GM21515 (cell line): Measurements from ENCODE around the gene LRRC23.
"Not testable (repeated sequence)": the region's sequence is repeated elsewhere in the genome, so short reads cannot be mapped to it uniquely, and the experiment has no call there.

Experiments used
- ATAC-seq: cut with Tn5 transposase; IDR thresholded peaks from one replicate; pipeline ENCODE4 v1.9.1; 2021; ENCODE audit not compliant: unreplicated experiment

LRRC23 gene

DNA sequence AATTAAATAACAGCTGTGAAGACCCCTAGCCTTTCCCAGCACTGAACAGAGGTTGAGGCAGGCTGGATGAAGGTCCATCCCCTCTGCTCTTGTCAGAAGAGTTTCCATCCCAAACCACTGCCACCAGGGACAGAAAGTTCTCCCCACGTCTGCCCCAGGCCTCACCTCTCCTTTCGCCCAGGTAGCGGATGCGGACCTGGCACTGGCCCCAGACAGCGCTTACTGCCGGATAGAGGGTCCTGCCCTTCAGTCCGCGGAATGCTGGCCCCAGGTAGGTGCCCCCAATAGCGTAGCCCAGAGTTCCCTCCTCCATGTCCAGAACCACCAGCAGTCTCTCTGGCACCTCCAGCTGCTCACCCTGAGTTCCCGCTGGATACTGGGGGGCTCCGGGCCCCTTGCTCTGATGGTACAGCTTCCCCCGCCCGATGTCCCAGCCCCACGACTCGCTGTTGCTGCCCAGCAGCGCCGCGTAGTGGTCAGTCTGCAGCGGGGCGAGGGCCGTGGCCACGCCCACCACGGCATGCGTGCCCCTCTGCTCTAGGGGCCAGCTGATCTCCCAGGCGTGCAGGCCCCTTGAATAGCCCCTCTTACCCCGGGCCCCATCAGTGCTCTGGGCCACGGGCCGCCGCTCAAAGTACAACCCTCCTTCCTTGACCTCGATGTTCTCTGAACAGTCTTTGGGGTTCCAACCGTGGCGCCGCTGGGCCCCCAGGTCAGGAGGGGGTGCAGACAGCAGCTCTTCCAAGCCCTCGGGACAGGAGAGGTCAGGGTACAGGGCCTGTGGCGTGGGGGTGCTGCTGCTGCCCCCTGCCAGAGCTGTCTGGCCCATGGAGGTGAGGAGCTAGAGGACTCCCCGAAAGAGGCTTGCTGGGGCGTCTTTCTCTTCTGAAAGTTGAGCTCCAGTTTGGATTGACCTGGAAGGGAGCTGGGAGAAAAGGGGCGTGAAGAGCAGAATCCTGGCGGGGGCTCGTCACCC is 32.3 kb upstream of the LRRC23 start:
- peak; percentile 31 for ATAC-seq

DNA sequence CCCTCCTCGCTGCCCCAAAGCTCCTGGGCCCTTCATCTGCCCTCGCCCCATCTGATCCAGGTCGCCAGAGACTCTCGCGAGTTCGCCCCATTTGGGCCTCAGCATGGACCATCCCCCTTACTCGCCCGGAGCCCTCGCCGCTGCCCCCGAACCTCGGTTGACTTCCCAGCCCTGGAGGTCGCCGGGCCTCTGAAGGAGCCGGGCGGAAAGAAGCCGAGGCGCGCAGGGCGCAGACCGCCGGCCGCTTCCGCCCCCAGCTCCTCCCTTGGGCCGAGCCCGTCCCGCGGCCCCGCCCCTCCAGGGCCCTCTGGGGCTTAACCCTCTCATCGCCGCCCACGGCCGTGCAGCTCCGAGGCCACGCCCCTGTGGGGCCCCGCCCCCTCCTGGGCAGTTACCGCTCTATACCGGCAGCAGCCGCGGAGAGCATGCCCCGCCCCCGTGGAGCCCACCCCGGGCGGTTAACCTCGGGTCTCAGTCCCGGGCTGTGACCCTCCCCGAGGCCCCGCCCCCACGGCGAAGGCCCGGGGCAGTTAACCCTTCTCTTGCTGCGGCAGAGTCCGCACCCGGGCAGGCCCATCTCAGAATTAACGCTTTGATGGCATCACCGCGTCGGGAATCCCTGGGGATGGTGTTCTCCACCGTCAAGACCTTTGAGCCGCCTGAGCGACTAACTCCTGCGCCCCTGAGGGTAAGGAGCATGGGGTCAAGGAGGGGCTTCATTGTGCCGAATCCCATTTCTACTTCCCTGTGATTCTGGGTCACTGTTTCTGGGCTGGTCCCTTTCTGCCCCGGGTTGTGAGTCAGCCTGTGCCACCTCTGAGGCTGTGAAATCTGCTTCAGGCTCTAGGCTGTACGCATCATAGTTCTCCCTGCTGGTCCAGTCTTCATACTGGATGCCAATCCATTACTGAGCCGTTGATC is 31.3 kb upstream of the LRRC23 start, which contains the start of gene SPSB2:
TSS of gene SPSB2 (minus strand) at position 210 of the 921 bp plus-strand sequence. CDS start 402 bp downstream, outside the sequence.
- peak; percentile 55 for ATAC-seq

DNA sequence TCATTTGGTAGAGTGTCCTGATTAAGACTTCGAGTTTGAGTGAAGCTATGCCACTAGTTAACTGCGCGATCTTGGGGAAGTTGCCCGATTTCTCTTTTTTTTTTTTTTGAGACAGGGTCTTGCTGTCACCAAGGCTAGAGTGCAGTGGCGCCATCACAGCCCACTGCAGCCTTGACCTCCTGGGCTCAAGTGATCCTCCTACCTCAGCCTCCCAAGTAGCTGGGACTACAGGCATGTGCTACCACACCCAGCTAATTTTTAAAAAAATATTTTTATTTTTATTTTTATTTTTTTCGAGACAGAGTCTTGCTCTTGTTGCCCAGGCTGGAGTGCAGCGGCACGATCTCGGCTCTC is 30.6 kb upstream of the LRRC23 start:
- ATAC-seq = not testable (repeated sequence)

DNA sequence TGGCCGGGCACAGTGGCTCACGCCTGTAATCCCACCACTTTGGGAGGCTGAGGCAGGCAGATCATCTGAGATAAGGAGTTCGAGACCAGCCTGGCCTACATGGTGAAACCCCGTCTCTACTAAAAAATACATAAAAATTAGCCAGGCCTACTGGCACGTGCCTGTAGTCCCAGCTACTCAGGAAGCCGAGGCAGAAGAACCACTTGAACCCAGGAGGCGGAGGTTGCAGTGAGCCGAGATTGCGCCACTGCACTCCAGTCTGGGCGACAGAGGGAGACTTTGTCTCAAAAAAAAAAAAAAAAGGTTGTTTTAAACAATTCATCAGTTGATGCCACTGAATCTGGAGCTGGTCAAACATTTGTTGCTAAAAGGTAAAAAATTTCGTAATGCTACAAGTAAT is 24.8 kb upstream of the LRRC23 start:
- not testable (repeated sequence) for ATAC-seq

- no peak for ATAC-seq
Observed at GRCh38 chr12:6883252-6883651, 21.4 kb upstream of the LRRC23 start.

GRCh38 chr12:6883683-6884082 is 20.9 kb upstream of the LRRC23 start:
- ATAC-seq = no peak

DNA sequence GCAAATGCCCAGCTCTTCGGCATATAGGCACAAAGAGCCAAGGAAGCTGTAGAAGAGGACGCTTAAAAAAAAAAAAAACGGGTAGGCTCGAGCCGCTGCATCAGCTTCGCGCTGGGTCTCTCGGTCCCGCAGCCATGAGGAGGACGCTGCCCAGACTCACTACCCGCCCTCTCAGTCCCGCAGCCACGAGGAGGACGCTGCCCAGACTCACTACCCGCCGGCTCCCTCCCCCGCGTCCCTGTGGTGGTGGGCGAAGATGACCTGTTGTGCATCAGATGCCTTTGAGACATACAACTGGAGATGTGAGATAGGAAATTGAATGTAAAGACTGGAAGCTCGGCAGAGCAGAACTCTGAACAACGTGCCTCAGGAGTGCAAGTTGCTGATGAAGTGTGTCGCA is 20.1 kb upstream of the LRRC23 start:
- ATAC-seq = no peak

DNA sequence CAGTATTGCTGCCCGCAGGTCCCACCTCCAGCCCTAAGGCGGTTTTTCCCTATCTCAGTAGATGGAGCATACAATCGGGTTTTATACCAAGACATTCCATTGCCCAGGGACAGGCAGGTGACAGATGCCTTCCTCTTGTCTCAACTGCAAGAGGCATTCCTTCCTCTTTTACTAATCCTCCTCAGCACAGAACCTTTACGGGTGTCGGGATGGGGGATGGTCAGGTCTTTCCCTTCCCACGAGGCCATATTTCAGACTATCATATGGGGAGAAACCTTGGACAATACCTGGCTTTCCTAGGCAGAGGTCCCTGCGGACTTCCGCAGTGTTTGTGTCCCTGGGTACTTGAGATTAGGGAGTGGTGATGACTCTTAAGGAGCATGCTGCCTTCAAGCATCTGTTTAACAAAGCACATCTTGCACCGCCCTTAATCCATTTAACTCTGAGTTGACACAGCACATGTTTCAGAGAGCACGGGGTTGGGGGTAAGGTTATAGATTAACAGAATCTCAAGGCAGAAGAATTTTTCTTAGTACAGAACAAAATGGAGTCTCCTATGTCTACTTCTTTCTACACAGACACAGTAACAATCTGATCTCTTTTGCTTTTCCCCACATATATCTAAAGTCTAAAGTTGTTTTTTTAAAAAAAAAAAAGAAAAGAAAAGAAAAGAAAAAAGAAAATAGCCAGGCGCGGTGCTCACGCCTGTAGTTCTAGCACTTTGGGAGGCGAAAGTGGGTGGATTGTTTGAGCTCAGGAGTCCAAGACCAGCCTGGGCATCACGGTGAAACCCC is 18.2 kb upstream of the LRRC23 start:
- not testable (repeated sequence) for ATAC-seq

- no peak for ATAC-seq
Observed at GRCh38 chr12:6887460-6887859, 17.2 kb upstream of the LRRC23 start.

DNA sequence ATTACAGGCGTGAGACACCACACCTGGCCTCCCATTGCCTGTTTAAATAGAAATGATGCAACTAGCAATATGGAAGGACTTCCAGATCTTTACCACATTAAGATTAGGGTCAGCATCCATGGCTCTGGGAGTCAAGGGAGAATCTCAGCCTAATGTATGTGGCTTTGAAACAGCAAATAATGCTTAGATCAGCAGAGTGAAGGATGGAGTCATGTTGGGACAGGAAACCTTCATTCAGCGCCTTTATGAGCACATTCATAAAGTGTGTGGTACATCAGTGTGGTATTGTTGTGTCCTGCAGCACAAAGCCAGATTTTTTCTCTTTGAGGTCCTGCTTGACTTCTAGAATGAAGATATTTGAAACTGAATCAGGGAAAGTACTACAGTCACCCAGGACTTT is 16.3 kb upstream of the LRRC23 start:
- ATAC-seq = no peak

DNA sequence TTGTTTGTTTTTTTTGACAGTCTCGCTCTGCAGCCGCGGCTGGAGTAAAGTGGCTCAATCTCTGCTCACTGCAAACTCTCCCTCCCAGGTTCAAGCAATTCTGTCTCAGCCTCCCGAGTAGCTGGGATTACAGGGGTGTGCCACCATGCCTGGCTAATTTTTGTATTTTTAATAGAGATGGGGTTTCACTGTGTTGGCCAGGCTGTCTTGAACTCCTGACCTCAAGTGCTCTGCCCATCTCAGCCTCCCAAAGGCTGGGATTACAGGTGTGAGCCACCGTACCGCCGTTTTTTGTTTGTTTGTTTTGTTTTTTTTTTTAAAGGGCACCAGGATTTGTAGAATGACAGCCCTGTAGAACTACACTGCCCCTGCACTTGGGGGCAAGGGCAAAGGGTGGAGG is 15.8 kb upstream of the LRRC23 start:
- ATAC-seq = not testable (repeated sequence)

GRCh38 chr12:6889775-6890573 is 14.6 kb upstream of the LRRC23 start:
- not testable (repeated sequence) for ATAC-seq

DNA sequence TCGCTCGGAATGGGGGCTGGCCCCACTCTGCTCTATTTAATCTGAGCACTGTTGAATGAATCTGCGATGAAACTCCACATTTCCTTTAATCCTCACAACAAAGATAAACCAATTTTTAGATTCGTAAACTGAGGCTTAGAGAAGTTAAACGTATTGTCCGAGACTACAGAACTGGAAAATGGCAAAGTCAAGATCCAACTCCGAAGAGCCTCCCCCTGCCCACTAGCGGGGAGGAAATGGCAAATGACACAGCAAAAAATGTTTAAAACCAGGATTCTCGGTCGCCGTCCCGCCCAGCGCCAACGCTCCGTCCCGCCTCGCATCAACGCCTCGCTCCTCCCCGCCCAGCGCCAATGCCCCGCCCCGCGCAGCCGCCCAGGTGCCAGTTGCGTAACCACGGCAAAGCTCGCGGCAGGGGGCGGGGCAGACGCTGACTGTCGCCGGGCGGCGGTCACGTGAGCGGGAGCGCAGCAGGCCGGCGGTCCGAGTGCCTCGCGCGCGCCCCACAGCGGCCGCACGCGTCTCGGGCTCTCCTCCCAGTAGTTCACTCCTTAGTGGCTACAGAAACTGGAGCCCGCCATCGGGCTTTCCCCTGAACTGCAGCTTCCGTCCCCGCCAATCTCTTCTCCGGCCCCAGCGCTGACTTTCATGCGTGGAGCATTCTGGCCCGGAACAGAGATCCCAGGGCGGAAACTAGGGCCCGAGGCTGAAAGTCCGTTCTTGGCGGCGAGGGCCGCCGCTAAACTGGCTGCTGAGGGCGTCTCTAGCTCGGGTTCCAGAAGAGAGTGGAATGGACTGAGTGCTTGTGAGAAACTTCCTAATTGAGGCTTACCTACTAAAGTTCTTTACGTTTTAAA is 13.6 kb upstream of the LRRC23 start:
- ATAC-seq = peak; percentile 94

- no peak for ATAC-seq
Observed at GRCh38 chr12:6891646-6892001, 13.0 kb upstream of the LRRC23 start.

DNA sequence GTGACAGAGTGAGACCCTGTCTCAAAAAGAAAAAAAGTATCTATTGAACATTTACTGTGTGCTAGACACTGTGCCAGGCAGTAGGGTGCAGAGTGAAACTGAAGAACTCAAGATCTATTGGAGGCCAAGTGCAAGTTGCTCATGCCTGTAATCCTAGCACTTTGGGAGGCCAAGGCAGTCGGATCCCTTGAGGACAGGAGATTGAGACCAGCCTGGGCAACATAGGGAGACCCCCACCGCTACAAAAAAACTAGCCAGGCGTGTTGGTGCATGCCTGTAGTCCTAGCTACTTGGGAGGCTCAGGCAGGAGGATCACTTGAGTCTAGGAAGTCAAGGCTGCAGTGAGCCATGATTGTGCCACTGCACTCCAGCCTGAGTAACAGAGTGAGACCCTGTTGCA is 11.9 kb upstream of the LRRC23 start:
- ATAC-seq = not testable (repeated sequence)

- no peak for ATAC-seq
Observed at GRCh38 chr12:6894321-6894720, 10.3 kb upstream of the LRRC23 start.

DNA sequence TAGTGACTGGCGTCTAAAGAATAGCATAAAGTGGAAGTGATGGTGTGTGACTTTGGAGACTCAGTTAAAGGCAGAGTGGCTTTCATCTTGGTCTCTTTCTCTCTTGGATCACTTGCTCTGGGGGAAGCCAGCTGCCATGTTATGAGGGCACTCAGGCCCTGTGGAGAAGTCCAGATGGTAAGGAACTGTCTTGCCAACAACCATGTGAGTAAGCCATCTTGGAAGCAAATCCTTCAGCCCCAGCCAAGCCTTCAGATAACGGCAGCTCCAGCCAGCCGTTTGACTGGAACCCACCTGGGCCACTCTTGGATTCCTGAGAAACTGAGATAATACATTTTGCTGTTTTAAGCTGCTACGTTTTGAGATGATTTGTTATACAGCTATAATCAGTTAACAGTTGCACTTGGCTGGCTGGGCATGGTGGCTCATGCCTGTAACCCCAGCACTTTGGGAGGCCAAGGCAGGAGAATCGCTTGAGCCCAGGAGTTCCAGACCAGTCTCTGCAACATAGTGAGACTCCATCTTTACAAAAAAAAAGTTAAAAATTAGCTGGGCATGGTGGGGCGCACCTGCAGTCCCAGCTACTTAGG is 7.7 kb upstream of the LRRC23 start:
- no peak for ATAC-seq

DNA sequence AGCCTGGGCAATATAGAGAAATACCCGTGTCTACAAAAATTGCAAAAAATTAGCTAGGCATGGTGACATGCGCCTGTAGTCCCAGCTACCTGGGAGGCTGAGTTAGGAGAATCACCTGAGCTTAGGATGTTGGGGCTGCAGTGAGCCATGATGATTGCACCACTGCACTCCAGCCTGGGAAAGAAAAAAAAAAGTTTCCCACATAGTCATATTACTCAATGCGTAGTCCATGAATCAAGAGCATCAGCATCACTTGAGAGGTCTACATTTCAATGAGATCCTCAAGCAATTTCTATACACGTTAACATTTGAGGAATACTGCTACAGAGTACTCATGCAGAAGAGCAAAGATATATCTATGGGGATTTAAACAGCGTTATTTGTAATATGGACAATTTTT is 5.2 kb upstream of the LRRC23 start:
- ATAC-seq = no peak
